Stimulated activated naive B cell treated with anti-CD40 and anti-IgM and Interleukin-4, amounts not matched to agents 10 μg/mL and 1 μg/mL and 100 μg/mL, for 72 hours (primary cell): ENCODE results near the gene CRYM.
"Not testable (repeated sequence)": the region's sequence is repeated elsewhere in the genome, so short reads cannot be mapped to it uniquely, and the experiment has no call there.

Experiments used
- ATAC-seq, 2 donors: fragments of 150-1000 bp; cut with Tn5 transposase; replicated peaks; 2 replicates each; pipeline ENCODE4 v1.10.0; 2021; ENCODE audit warnings: moderate library complexity in 1 of 2
- DNase-seq: peaks from one replicate; pipeline ENCODE4 v3.0.0; 2021
- H3K27ac Mint-ChIP-seq: one replicate; pipeline ENCODE4 v1.8.0; 2022; ENCODE audit warnings: mild to moderate bottlenecking, mixed read lengths
- H3K27me3 Mint-ChIP-seq, 2 donors: one replicate each; pipeline ENCODE4 v1.8.0; 2022; ENCODE audit warnings: mixed read lengths in 2 of 2
- H3K36me3 Mint-ChIP-seq, 2 donors: one replicate each; pipeline ENCODE4 v1.8.0; 2022; ENCODE audit warnings: mixed read lengths in 2 of 2, mild to moderate bottlenecking in 1 of 2
- H3K4me1 Mint-ChIP-seq, 2 donors: one replicate each; pipeline ENCODE4 v1.8.0; 2022; ENCODE audit warnings: mixed read lengths in 2 of 2, mild to moderate bottlenecking in 1 of 2
- H3K4me3 Mint-ChIP-seq, 2 donors: one replicate each; pipeline ENCODE4 v1.8.0; 2022; ENCODE audit warnings: mild to moderate bottlenecking in 2 of 2, mixed read lengths in 2 of 2, moderate library complexity in 1 of 2
- H3K9me3 Mint-ChIP-seq, 2 donors: one replicate each; pipeline ENCODE4 v1.8.0; 2022; ENCODE audit warnings: mixed read lengths in 2 of 2, mild to moderate bottlenecking in 1 of 2

CRYM gene

DNA sequence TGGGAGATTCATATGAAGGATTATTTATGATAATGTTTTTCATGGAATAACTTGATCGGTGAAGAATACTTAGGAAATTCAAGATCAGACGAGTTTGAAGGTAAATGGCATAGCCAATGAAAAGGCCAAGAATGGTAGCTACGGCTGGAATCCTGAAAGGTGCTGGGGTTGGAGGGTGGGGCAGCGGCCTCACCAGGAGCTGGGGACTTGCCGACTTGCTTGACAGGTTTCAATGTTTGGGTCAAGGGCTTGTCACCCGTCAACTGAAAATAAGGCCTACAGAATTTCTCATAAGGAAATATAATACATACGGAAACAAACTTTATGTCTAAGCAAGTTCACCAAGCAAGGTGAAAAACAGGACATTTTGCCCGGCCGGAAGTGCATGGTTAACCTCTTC lies 9.9 kb downstream of the CRYM start:
- Mint-ChIP-seq H3K4me3 (no peak overlapping the region), H3K4me1 (peaks cover 25 to 26% of the 10 kb centered on the region in 2 donors), H3K36me3 (peaks cover 1 to 3% of the 10 kb centered on the region in 2 donors), H3K27ac (no peak overlapping the region), H3K9me3 (no peaks in the 10 kb centered on the region), H3K27me3 (peaks cover 5 to 11% of the 10 kb centered on the region in 2 donors)
- DNase-seq (no peak), ATAC-seq (no peak)

DNA sequence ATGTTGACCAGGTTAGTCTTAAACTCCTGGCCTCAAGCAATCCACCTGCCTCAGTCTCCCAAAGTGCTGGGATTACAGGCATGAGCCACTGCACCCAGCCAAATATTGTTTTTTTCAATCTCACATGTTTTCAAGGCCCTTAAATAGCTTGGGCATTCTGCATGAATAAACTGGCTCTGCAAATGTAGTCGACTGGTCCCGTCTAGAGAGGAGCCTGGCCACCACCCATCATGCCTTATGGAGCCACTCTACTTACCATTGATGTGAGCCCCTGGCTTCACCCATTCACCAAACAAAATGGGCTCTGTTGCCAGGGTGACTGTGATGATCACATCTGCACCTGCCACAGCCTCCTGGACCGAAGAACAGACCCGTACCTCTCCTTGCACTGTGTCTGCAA lies 10.8 kb downstream of the CRYM start:
- H3K4me1 Mint-ChIP-seq: peaks cover 27 to 34% of the 10 kb centered on the region in 2 donors
- H3K4me3 Mint-ChIP-seq: no peak overlapping the region
- no peak for ATAC-seq
- H3K9me3 Mint-ChIP-seq: no peaks in the 10 kb centered on the region
- H3K27ac Mint-ChIP-seq: no peak overlapping the region
- peaks cover 2 to 10% of the 10 kb centered on the region in 2 donors for H3K27me3 Mint-ChIP-seq
- no peak for DNase-seq
- H3K36me3 Mint-ChIP-seq: peaks cover 1 to 3% of the 10 kb centered on the region in 2 donors

DNA sequence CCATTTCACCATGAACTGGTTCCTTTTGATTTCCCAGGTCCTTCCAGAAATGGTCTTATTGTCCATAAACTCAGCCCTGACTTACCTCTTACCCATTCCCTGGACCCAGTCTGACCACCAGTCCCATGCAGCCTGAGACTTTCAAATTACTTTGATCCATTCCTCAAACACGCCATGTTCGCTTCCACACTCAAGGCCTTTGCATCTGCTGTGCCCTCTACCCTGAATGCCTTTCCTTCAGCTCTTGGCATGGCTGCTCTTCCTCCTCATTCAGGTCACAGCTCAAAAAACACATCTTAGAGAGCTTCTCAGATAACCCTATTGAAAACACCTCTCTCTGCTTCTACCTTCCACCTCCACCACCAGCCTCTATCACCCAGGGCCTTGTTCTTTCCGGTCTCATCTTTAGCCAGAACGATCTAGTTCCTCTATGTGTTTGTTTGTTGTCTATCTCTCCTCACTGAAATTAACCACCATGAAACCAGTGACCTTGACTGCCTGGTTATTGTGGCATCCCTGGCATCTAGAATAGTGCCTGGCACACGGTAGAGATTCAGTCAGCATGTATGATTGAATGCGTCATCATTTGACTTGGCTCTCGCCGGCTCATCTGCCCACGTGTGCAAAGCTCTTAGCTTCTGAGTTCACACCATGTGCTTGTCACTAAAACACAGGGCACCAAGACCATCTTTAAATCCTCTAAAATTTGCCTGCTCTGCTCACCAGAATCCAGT lies 12.8 kb downstream of the CRYM start:
- peak; percentile 32 to 51 for ATAC-seq
- Mint-ChIP-seq H3K4me1 (peaks cover 27 to 39% of the 10 kb centered on the region in 2 donors), H3K9me3 (no peaks in the 10 kb centered on the region), H3K4me3 (peak overlapping the region in 1 of 2 donors; percentile 33), H3K27me3 (peaks cover 2 to 8% of the 10 kb centered on the region in 2 donors), H3K27ac (peak overlapping the region; percentile 20), H3K36me3 (peaks cover 1 to 3% of the 10 kb centered on the region in 2 donors)
- no peak for DNase-seq

DNA sequence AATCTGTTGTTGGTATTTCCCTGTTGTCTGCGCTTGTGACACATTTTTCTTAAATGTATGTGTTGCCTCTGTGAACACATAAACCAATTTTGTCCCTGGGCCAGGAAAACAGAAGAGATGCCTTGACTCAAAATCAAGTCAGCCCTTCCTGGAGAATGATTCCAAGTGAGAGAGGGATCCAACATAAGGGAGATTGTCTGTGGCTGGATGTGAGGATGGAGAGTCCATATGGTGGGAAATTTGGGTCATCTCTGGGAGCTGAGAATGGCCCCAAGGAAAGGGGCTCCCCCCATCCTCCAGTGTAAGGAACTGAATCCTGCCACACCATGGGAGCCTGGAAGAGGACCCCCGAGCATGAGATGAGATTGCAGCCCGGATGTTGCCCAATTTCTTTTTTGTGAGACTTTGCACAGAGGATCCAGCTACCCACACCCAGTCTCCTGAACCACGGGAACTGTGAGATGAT lies 13.5 kb downstream of the CRYM start:
- peak overlapping the region; percentile 20 for H3K27ac Mint-ChIP-seq
- H3K4me1 Mint-ChIP-seq: peaks cover 27 to 39% of the 10 kb centered on the region in 2 donors
- DNase-seq (no peak), ATAC-seq (no peak)
- peak overlapping the region; percentile 12 to 67 for H3K4me3 Mint-ChIP-seq
- no peaks in the 10 kb centered on the region for H3K9me3 Mint-ChIP-seq
- peaks cover 8% of the 10 kb centered on the region in 2 donors for H3K27me3 Mint-ChIP-seq
- H3K36me3 Mint-ChIP-seq: peaks cover 1 to 3% of the 10 kb centered on the region in 2 donors

DNA sequence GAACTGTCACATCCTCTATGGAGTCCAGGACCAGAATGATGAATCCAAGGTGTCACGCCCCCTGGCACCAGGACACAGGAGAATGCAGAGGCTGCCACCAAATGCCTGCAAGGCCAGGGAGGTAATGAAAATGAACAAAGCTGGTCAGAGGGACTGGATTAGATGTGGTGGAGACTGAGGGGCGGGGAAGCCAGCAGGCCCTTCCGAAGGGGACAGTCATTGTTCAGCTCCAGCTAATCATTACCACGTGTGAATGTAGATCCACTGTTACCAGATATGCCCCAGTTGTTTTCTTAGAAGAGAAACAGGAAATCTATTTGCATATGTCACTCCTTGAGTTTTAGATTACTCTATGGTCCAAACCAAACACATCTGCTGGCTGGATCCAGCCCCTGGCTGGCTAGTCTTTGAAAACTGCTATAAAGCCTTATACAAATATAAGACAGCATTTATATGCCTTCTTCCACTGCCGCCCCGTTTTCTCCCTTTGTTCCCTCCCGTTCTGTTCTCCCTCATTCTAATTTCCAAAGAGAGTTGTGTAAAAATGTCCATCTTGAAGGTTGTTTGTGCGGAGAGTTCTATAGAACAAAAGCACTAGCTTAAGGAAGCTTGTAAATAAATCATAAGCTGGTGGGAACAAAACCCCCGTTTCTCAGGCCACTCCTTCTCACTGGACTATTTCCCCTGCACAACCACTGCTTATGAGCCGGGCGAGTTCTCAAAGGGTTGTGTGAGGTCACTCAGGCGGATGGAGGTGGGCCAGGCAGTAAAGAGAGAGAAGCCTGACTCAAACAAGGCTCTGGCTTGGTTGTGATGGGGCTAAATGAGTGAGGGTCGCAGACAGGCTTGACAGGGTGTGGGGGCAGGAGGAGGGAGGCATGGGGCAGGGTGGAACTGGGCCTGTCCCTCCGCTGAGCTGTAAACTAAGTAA lies 14.2 kb downstream of the CRYM start:
- ATAC-seq (peak; percentile 91 to 92), DNase-seq (no peak)
- Mint-ChIP-seq H3K9me3 (no peaks in the 10 kb centered on the region), H3K4me1 (peaks cover 27 to 39% of the 10 kb centered on the region in 2 donors), H3K4me3 (peak overlapping the region; percentile 53 to 67), H3K36me3 (peaks cover 1 to 3% of the 10 kb centered on the region in 2 donors), H3K27ac (peak overlapping the region; percentile 61), H3K27me3 (peaks cover 8% of the 10 kb centered on the region in 2 donors)

DNA sequence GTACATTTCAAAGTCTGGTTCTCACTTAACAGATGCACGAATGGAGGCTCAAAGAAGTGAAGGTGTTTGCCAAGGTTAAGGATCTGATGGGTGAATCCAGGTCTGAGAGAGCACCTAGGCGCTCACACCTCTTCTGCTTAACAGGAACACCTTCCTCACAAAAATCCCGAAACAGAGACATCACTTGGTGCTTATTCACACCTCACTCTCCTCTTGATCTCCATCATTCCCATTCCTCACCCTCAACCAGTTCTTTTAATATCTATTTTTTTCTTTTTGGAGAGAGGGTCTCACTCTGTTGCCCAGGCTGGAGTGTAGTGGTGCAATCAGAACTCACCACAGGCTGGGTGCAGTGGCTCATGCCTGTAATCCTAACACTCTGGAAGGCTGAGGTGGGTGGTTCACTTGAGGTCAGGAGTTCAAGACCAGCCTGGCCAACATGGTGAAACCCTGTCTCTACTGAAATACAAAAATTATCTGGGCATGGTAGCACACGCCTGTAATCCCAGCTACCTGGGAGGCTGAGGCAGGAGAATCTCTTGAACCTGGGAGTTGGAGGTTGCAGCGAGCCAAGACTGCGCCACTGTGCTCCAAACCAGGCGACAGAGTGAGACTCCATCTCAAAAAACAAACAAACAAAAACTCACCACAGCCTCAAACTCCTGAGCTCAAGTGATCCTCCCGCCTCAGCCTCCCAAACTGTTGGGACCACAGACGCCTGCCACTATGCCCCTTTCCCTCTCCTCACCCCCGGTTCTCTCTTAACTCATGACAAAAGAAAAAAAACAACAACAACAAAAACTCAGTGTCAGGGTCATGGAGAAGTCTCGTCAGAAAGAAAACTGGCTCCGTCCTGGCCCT lies 15.1 kb downstream of the CRYM start:
- ATAC-seq: no peak
- no peak for DNase-seq
- H3K36me3 Mint-ChIP-seq: peaks cover 1 to 3% of the 10 kb centered on the region in 2 donors
- peak overlapping the region; percentile 53 to 67 for H3K4me3 Mint-ChIP-seq
- peaks cover 25 to 39% of the 10 kb centered on the region in 2 donors for H3K4me1 Mint-ChIP-seq
- peaks cover 8% of the 10 kb centered on the region in 2 donors for H3K27me3 Mint-ChIP-seq
- peak overlapping the region; percentile 61 for H3K27ac Mint-ChIP-seq
- H3K9me3 Mint-ChIP-seq: no peaks in the 10 kb centered on the region

DNA sequence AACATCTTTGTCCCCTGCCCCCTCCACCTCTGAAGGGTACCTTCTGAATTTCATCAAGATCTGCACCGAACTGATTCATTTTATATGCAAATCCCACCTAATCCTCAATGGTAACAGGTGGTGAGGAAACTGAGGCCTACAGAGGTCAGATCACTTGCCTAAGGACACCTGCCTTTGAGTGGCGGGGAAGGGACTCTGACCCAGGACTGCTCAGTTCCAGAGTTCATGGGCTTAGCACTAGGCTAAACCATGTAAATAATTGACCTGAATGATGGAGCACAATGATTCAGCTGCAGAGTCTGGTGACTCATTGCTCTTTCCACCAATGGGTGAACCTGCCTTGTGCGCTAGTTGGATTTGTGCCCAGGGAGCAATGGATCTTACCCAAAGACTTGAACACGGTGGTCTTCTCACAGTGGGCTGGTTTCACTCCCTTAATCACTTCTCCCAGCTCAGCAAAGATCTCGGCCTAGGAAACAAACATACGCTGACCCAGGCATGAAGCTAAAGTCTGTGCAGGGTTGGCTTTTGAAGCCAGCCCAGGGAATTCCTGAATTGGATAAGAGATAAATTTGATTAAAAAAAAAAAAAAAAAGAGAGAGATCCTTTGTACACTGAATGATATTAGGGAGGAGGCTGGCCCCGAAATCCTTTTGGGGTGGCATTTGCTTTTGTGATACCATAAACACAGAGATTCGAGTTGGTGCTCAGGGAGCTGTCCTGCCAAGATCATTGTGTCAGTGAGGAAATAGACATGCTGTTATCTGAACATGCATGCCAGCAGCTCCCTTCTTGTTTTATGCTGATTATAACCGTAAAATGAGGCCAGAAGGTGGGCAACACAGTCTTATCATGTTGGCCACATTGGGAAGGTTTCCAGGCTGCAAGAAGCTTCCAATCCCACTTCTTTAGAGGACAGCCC lies 17.0 kb downstream of the CRYM start:
- Mint-ChIP-seq H3K36me3 (peaks cover 1 to 3% of the 10 kb centered on the region in 2 donors), H3K4me1 (peaks cover 25 to 39% of the 10 kb centered on the region in 2 donors), H3K4me3 (no peak overlapping the region), H3K27me3 (peaks cover 8 to 12% of the 10 kb centered on the region in 2 donors), H3K9me3 (no peaks in the 10 kb centered on the region), H3K27ac (no peak overlapping the region)
- ATAC-seq (no peak), DNase-seq (no peak)

DNA sequence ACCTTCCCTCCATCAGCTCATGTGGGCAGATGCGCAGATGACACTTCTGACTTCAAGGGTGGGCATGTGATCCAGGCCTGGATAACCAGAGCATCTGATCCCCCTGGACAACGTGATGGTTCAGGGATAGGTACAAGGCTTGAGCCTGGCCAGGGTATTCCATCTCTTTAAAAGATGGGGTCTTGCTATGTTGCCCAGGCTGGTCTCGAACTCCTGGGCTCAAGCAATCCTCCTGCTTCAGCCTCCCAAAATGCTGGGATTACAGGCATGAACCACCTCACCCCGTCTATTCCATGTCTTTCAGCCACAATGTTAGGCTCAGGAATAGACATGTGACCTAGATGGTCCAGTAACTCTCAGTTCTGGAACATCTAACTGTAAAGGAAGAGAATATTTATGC lies 20.8 kb downstream of the CRYM start:
- ATAC-seq: no peak
- DNase-seq: no peak
- Mint-ChIP-seq H3K36me3 (no peaks in the 10 kb centered on the region), H3K27ac (no peak overlapping the region), H3K9me3 (no peaks in the 10 kb centered on the region), H3K27me3 (peaks cover 8 to 17% of the 10 kb centered on the region in 2 donors), H3K4me1 (peaks cover 0 to 5% of the 10 kb centered on the region in 2 donors), H3K4me3 (no peak overlapping the region)

DNA sequence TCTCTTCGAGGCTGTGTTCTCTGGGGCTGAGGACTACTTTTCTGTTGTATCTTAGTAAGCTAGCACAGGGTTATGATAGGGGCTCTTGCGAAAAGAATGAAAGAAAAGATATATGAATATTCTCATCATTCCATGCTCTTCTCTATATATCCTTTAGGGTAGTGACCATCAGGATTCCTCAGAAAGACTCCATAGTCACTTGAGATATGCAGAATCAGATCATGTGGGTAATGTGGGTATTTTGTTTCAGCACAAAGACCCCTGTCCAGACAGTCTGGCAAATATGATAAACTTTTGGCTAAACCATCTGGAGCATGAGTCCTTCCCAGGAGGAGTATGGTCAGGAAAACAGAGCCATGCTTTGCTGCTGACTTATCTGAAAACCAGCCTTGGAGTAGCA lies 21.5 kb downstream of the CRYM start:
- Mint-ChIP-seq H3K9me3 (no peaks in the 10 kb centered on the region), H3K36me3 (no peaks in the 10 kb centered on the region), H3K27me3 (peaks cover 8 to 17% of the 10 kb centered on the region in 2 donors), H3K27ac (no peak overlapping the region), H3K4me3 (no peak overlapping the region), H3K4me1 (no peaks in the 10 kb centered on the region)
- ATAC-seq (no peak), DNase-seq (no peak)

DNA sequence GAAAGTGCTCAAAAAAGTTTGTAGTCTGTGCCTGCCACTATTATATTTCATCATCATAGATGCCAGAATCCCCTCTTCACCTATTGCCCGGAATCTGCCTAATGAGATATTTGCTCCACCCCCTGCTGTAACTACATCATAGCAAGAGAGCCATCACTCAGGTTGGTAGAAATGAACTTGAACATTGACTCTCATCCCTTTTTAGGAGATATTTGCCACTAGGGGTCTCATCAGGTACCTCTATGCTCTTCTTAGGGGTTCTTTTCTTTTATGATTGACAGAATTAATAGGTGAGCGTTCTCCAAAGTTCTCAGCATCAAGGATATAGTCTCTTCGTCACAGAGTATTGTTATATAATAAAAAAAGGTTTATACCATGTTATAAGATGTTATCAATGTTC lies 24.6 kb downstream of the CRYM start:
- Mint-ChIP-seq H3K4me1 (peaks cover 15 to 16% of the 10 kb centered on the region in 2 donors), H3K36me3 (no peaks in the 10 kb centered on the region), H3K27me3 (peaks cover 11 to 22% of the 10 kb centered on the region in 2 donors), H3K9me3 (no peaks in the 10 kb centered on the region), H3K4me3 (no peak overlapping the region), H3K27ac (no peak overlapping the region)
- ATAC-seq: no peak
- no peak for DNase-seq

DNA sequence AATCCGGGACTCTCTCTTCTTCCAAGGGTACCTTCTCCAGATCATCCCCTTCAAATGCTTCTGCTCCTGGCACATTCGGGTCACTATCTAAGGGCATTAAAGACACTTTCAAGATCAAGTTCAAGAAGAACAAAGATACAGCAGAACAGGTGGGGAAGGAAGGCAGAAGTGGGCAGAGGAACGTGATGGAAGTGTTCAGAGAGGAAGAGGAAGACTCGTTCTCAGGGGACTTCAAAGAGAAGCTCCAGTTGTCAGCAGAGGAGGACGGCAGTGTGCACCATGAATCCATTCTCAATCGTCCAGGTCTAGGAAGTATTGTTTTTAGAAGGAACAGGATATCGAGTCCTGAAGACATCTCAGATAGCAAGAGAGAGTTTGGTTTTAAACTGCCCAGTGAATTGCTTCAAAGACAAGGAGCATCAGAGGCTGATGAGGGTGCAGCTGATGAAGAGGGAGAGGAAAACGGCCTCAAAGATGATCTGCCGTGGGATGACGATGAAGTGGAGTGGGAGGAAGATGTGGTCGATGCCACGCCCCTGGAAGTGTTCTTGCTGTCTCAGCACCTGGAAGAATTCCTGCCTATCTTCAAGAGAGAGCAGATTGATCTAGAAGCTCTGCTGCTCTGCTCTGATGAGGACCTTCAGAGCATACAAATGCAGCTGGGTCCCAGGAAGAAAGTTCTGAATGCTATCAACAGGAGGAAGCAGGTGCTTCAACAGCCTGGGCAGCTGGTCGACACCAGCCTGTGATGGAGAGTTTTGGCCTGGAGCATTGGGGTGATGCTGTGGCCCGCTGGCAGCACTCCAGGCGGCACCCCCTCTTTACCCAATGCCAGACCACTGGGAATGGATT lies 27.8 kb downstream of the CRYM start:
- DNase-seq (no peak), ATAC-seq (no peak)
- Mint-ChIP-seq H3K4me3 (no peak overlapping the region), H3K36me3 (no peaks in the 10 kb centered on the region), H3K27me3 (peaks cover 11 to 13% of the 10 kb centered on the region in 2 donors), H3K27ac (peak overlapping the region; percentile 2), H3K9me3 (no peaks in the 10 kb centered on the region), H3K4me1 (peaks cover 15 to 16% of the 10 kb centered on the region in 2 donors)

DNA sequence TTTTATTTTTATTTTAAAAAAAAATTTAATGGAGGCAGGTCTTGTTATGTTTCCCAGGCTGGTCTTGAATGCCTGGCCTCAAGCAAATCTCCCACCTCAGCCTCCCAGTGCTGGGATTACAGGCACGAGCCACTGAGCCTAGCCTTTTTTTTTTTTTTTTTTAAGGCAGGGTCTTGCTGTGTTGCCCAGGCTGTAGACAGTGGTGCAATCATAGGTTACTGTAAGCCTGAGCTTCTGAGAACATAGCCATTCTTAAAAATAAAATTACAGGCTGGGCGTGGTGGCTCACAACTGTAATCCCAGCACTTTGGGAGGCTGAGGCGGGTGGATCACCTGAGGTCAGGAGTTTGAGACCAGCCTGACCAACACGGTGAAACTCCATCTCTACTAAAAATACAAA lies 29.9 kb downstream of the CRYM start:
- H3K27me3 Mint-ChIP-seq: peaks cover 9 to 12% of the 10 kb centered on the region in 2 donors
- not testable (repeated sequence) for ATAC-seq, DNase-seq, H3K4me3 Mint-ChIP-seq, H3K9me3 Mint-ChIP-seq, H3K27ac Mint-ChIP-seq, H3K36me3 Mint-ChIP-seq
- H3K4me1 Mint-ChIP-seq: peaks cover 15 to 16% of the 10 kb centered on the region in 2 donors
